SK-N-SH (cell line): Measurements from ENCODE around the gene ITFG1. TPM values are rescaled to one million over a fixed set of nuclear protein-coding genes. Genes with fewer than 3 reads are reported as not detected.

Source experiments
- CTCF ChIA-PET: fragments of 300-600, 350-600 bp; formaldehyde crosslinking; extraction: SDS; loops from one replicate; lab custom pipeline; 2021; lab: Yijun Ruan, JAX
- POLR2A ChIA-PET: fragments of 350-600 bp; sonication (Branson Sonifier 250); formaldehyde crosslinking; extraction: SDS; loops from one replicate; lab custom pipeline; 2020; ENCODE audit warnings: antibody characterized with exemption, inconsistent platforms; lab: Yijun Ruan, JAX
- DNase-seq: peaks from one replicate; pipeline ENCODE4 v3.0.0; 2012
- H2AFZ ChIP-seq: fragments of 200-600 bp; sonication (generic); 2 replicates; pipeline ENCODE4 v1.8.1; 2016; ENCODE audit warnings: antibody characterized with exemption, mild to moderate bottlenecking, low read depth
- H3F3A ChIP-seq: fragments of 200-600 bp; sonication (generic); replicated peaks from 2 replicates; pipeline ENCODE3; 2016; ENCODE audit warnings: antibody characterized with exemption, mild to moderate bottlenecking; ENCODE audit not compliant: insufficient read depth
- H3K27ac ChIP-seq, 2 experiments: fragments of 200-500 bp in 1 of 2; fragments of 200-600 bp in 1 of 2; sonication (Bioruptor generic) in 1 of 2; sonication (generic), shearing (Covaris generic) in 1 of 2; 2 replicates each; pipeline versions ENCODE4 v1.5.1 to v1.6.1; 2014 to 2016; ENCODE audit warnings: low read depth in 2 of 2, inconsistent platforms in 1 of 2, low read length in 1 of 2, mild to moderate bottlenecking in 1 of 2, mixed read lengths in 1 of 2
- H3K27me3 ChIP-seq: fragments of 200-600 bp; sonication (generic), shearing (Covaris generic); 2 replicates; pipeline ENCODE4 v1.6.1; 2016; ENCODE audit warnings: mixed run types; ENCODE audit not compliant: insufficient read depth
- H3K36me3 ChIP-seq, 2 experiments: fragments of 200-500 bp in 1 of 2; fragments of 200-600 bp in 1 of 2; sonication (Bioruptor generic) in 1 of 2; sonication (generic) in 1 of 2; replicated peaks in 1 of 2; 2 replicates each; pipeline versions ENCODE3 to v1.5.1; 2014 to 2016; ENCODE audit warnings: low read length in 1 of 2, mild to moderate bottlenecking in 1 of 2; ENCODE audit not compliant: insufficient read depth in 2 of 2, control insufficient read depth in 1 of 2
- H3K4me1 ChIP-seq, 2 experiments: fragments of 200-500 bp in 1 of 2; fragments of 200-600 bp in 1 of 2; sonication (Bioruptor generic) in 1 of 2; sonication (generic), shearing (Covaris generic) in 1 of 2; 2 replicates each; pipeline versions ENCODE4 v1.5.1 to v1.6.1; 2014 to 2016; ENCODE audit warnings: low read depth in 1 of 2, low read length in 1 of 2, mixed run types in 1 of 2; ENCODE audit not compliant: insufficient read depth in 2 of 2, control insufficient read depth in 1 of 2
- H3K4me2 ChIP-seq: fragments of 200-600 bp; sonication (generic), shearing (Covaris generic); 2 replicates; pipeline ENCODE4 v1.6.1; 2017; ENCODE audit warnings: mixed run types
- H3K4me3 ChIP-seq, 2 experiments: fragments of 200-500 bp in 1 of 2; fragments of 200-600 bp in 1 of 2; sonication (Bioruptor generic) in 1 of 2; sonication (generic), shearing (Covaris generic) in 1 of 2; 2 replicates each; pipeline versions ENCODE4 v1.5.1 to v1.8.1; 2014 to 2016; ENCODE audit warnings: low read depth in 2 of 2, inconsistent platforms in 1 of 2, low read length in 1 of 2, mild to moderate bottlenecking in 1 of 2, mixed read lengths in 1 of 2, moderate library complexity in 1 of 2
- H3K79me2 ChIP-seq: fragments of 200-600 bp; sonication (generic); 2 replicates; pipeline ENCODE4 v1.8.1; 2017; ENCODE audit warnings: mild to moderate bottlenecking; ENCODE audit not compliant: insufficient read depth
- H3K9ac ChIP-seq: fragments of 200-600 bp; sonication (generic); 2 replicates; pipeline ENCODE4 v1.6.1; 2017; ENCODE audit warnings: mixed run types
- H3K9me2 ChIP-seq: fragments of 200-600 bp; sonication (generic); 2 replicates; pipeline ENCODE4 v1.6.1; 2017; ENCODE audit warnings: mixed run types
- H3K9me3 ChIP-seq: fragments of 200-600 bp; sonication (generic); 2 replicates; pipeline ENCODE4 v1.6.1; 2017; ENCODE audit warnings: mixed run types, mild to moderate bottlenecking, moderate library complexity
- H4K20me1 ChIP-seq: fragments of 200-600 bp; sonication (generic); 2 replicates; pipeline ENCODE4 v1.6.1; 2017; ENCODE audit warnings: mild to moderate bottlenecking, mixed run types; ENCODE audit not compliant: insufficient read depth
- FOXJ3 ChIP-seq: sonication (generic); formaldehyde crosslinking; IDR thresholded peaks from 2 replicates; pipeline ENCODE4 v1.5.1; 2020; ENCODE audit warnings: mild to moderate bottlenecking, missing genetic modification reagents
- IRF3 ChIP-seq: fragments of 150-350 bp; IDR thresholded peaks from 2 replicates; pipeline ENCODE4 v1.6.1; 2016; ENCODE audit warnings: mild to moderate bottlenecking, low read depth, low read length
- JUND ChIP-seq: IDR thresholded peaks from 2 replicates; pipeline ENCODE4 v1.4.0; 2012
- NRF1 ChIP-seq: IDR thresholded peaks from 2 replicates; pipeline ENCODE4 v1.6.1; 2012; ENCODE audit warnings: low read depth, mild to moderate bottlenecking, low read length
- RCOR1 ChIP-seq: fragments of 150-350 bp; IDR thresholded peaks from 2 replicates; pipeline ENCODE4 v1.6.1; 2017; ENCODE audit warnings: antibody characterized with exemption, low read length
- SMC3 ChIP-seq: IDR thresholded peaks from 2 replicates; pipeline ENCODE4 v1.6.1; 2012; ENCODE audit warnings: low read depth, low read length, improper control_type of control experiment
- TAF1 ChIP-seq: IDR thresholded peaks from 2 replicates; pipeline ENCODE4 v1.6.1; 2012; ENCODE audit warnings: low read depth, mild to moderate bottlenecking, low read length, moderate library complexity, borderline replicate concordance
- USF2 ChIP-seq: fragments of 150-350 bp; IDR thresholded peaks from 2 replicates; pipeline ENCODE4 v1.6.1; 2017; ENCODE audit warnings: antibody characterized with exemption, low read length, low read depth, borderline replicate concordance
- WGBS: methylation state at CpG from one replicate; pipeline ENCODE4 v1.1.6; 2017; ENCODE audit warnings: low lambda C conversion rate; 5-methylcytosine and 5-hydroxymethylcytosine counted together
- polyA plus RNA-seq, 3 experiments: library from polyadenylated mRNA; depleted of rRNA; stranded (reverse); fragments of >200 nt; gene quantifications; 2 replicates each; pipeline ENCODE4 v1.2.3, GENCODE V29; 2012

ITFG1 gene
- polyA plus RNA-seq, 1 of the 3 experiments (the other 2 are of a cell fraction), result 48.6 TPM

GRCh38 chr16:47213761-47214440 lies 247.0 kb downstream of the ITFG1 start:
- TF ChIP-seq NRF1 (no peak), USF2 (no peak), JUND (no peak), IRF3 (no peak), TAF1 (no peak), FOXJ3 (CRISPR knock-in tag) (no peak), RCOR1 (no peak)
- TF ChIP-seq, all 33 proteins: peak for 0
- H2AFZ ChIP-seq, result no peak overlapping the region
- H3F3A ChIP-seq, result no peaks in the 10 kb centered on the region
- no peaks in the 10 kb centered on the region for H3K4me1 ChIP-seq
- ChIA-PET CTCF (interaction anchor here (1.1 to 1.4 kb wide), 2 partner anchors 69 to 176 kb away, joined by 3 read pairs; no protein-coding TSS in a partner anchor), POLR2A (no interaction called here)
- no peak overlapping the region for H3K4me2 ChIP-seq
- no peak overlapping the region for H3K9ac ChIP-seq
- no peak overlapping the region for H3K4me3 ChIP-seq
- H4K20me1 ChIP-seq, result no peaks in the 10 kb centered on the region
- no peaks in the 10 kb centered on the region; the same call in 1 of the 2 replicates for H3K27me3 ChIP-seq
- H3K79me2 ChIP-seq, result no peaks in the 10 kb centered on the region
- DNase-seq, result no peak
- WGBS, result 85% methylated on average over 2 of the region's 2 CpGs
- 0 out of 2 replicates have a peak, but pooled peaks cover 4% of the 10 kb centered on the region for H3K9me2 ChIP-seq
- no peaks in the 10 kb centered on the region for H3K9me3 ChIP-seq
- peaks cover 11 to 16% of the 10 kb centered on the region in 2 experiments for H3K36me3 ChIP-seq
- H3K27ac ChIP-seq, result no peak overlapping the region

- H3K9me3 ChIP-seq, result no peaks in the 10 kb centered on the region
- H3K36me3 ChIP-seq, result peaks cover 0 to 2% of the 10 kb centered on the region in 2 experiments
- no peak overlapping the region for H3K27ac ChIP-seq
- H3K9ac ChIP-seq, result no peak overlapping the region
- no peaks in the 10 kb centered on the region for H3K79me2 ChIP-seq
- no peaks in the 10 kb centered on the region for H3K27me3 ChIP-seq
- no peak for TF ChIP-seq SMC3
- H3F3A ChIP-seq, result no peaks in the 10 kb centered on the region
- WGBS, result 95% methylated on average over 4 of the region's 4 CpGs
- H3K4me3 ChIP-seq, result no peak overlapping the region
- no peaks in the 10 kb centered on the region for H3K9me2 ChIP-seq
- no peaks in the 10 kb centered on the region for H3K4me1 ChIP-seq
- ChIA-PET POLR2A (no interaction called here), CTCF (no interaction called here)
- no peak overlapping the region for H2AFZ ChIP-seq
- H4K20me1 ChIP-seq, result no peaks in the 10 kb centered on the region
- DNase-seq, result no peak
- H3K4me2 ChIP-seq, result no peak overlapping the region
These were observed 249.6 kb downstream of the ITFG1 start for GRCh38 chr16:47211218-47211617.
